Karpas-422 (cell line): ENCODE results near the gene PLA2G2C. TPM values are rescaled to one million over a fixed set of nuclear protein-coding genes. Genes with fewer than 3 reads are reported as not detected.
"Not testable (repeated sequence)": the region's sequence is repeated elsewhere in the genome, so short reads cannot be mapped to it uniquely, and the experiment has no call there.

Experiments
- DNase-seq: peaks from one replicate; pipeline ENCODE4 v3.0.0-alpha.2; 2015
- H2AFZ ChIP-seq: fragments of 200-600 bp; sonication (generic); 2 replicates; pipeline ENCODE4 v1.6.1; 2014; ENCODE audit warnings: antibody characterized with exemption, low read length, mixed read lengths
- H3K27ac ChIP-seq: fragments of 200-600 bp; sonication (generic); 2 replicates; pipeline ENCODE4 v1.5.1; 2014; ENCODE audit warnings: mild to moderate bottlenecking, low read length, moderate library complexity
- H3K27me3 ChIP-seq: fragments of 200-600 bp; sonication (generic); 2 replicates; pipeline ENCODE4 v1.6.1; 2014; ENCODE audit warnings: low read length, mixed read lengths
- H3K36me3 ChIP-seq: fragments of 200-600 bp; sonication (generic); 2 replicates; pipeline ENCODE4 v1.6.1; 2014; ENCODE audit warnings: low read length, mixed read lengths; ENCODE audit not compliant: insufficient read depth
- H3K4me1 ChIP-seq: fragments of 200-600 bp; sonication (generic); 2 replicates; pipeline ENCODE4 v1.6.1; 2014; ENCODE audit warnings: mild to moderate bottlenecking, low read length, mixed read lengths
- H3K4me2 ChIP-seq: fragments of 200-600 bp; sonication (generic); 2 replicates; pipeline ENCODE4 v1.6.1; 2014; ENCODE audit warnings: low read length, low read depth, mild to moderate bottlenecking; ENCODE audit not compliant: poor library complexity, severe bottlenecking
- H3K4me3 ChIP-seq: fragments of 200-600 bp; sonication (generic); 2 replicates; pipeline ENCODE4 v1.5.1; 2014; ENCODE audit warnings: mild to moderate bottlenecking, antibody characterized with exemption, low read length, mixed read lengths
- H3K79me2 ChIP-seq: fragments of 200-600 bp; sonication (generic); 2 replicates; pipeline ENCODE4 v1.6.1; 2014; ENCODE audit warnings: mild to moderate bottlenecking, low read length, mixed read lengths
- H3K9ac ChIP-seq: fragments of 200-600 bp; sonication (generic); 2 replicates; pipeline ENCODE4 v1.6.0; 2014; ENCODE audit warnings: low read length
- H3K9me2 ChIP-seq: fragments of 200-600 bp; sonication (generic), shearing (Covaris generic); replicated peaks from 2 replicates; pipeline ENCODE4 v1.6.0; 2014; ENCODE audit warnings: mild to moderate bottlenecking, low read length, moderate library complexity; ENCODE audit not compliant: insufficient read depth
- H3K9me3 ChIP-seq: fragments of 300-700, 200-600 bp; sonication (generic); 2 replicates; pipeline ENCODE4 v1.6.1; 2014; ENCODE audit warnings: low read length, mixed read lengths
- H4K20me1 ChIP-seq: fragments of 200-600 bp; sonication (generic); 2 replicates; pipeline ENCODE4 v1.6.1; 2014; ENCODE audit warnings: mild to moderate bottlenecking, antibody characterized with exemption, low read length, low read depth; ENCODE audit not compliant: insufficient read depth
- total RNA-seq: library from RNA; depleted of rRNA; stranded (reverse); fragments of >200 nt; shearing (Covaris generic); gene quantifications from 2 replicates; pipeline ENCODE4 v1.2.3, GENCODE V29; 2014; ENCODE audit warnings: low replicate concordance

The PLA2G2C gene
- total RNA-seq, 1 experiment from 2014 or later = not detected

GRCh38 chr1:20224546-20224945 lies 38.2 kb upstream of the PLA2G2C start:
- Histone ChIP-seq H3K27me3 (no peaks in the 10 kb centered on the region), H3K9me2 (no peaks in the 10 kb centered on the region), H3K4me1 (no peaks in the 10 kb centered on the region), H3K9me3 (no peaks in the 10 kb centered on the region), H3K4me2 (no peak overlapping the region), H3K9ac (no peak overlapping the region), H2AFZ (no peak overlapping the region), H3K4me3 (no peak overlapping the region), H3K79me2 (no peaks in the 10 kb centered on the region), H3K27ac (no peak overlapping the region), H4K20me1 (no peaks in the 10 kb centered on the region), H3K36me3 (no peaks in the 10 kb centered on the region)
- no peak for DNase-seq

GRCh38 chr1:20223551-20224419 lies 37.5 kb upstream of the PLA2G2C start:
- H3K36me3 ChIP-seq = no peaks in the 10 kb centered on the region
- H2AFZ ChIP-seq = no peak overlapping the region
- no peaks in the 10 kb centered on the region for H3K4me1 ChIP-seq
- no peaks in the 10 kb centered on the region for H3K9me3 ChIP-seq
- H3K9ac ChIP-seq = no peak overlapping the region
- H3K4me3 ChIP-seq = no peak overlapping the region
- no peaks in the 10 kb centered on the region for H4K20me1 ChIP-seq
- no peaks in the 10 kb centered on the region for H3K79me2 ChIP-seq
- no peaks in the 10 kb centered on the region for H3K9me2 ChIP-seq
- DNase-seq = no peak
- no peaks in the 10 kb centered on the region for H3K27me3 ChIP-seq
- H3K27ac ChIP-seq = no peak overlapping the region
- H3K4me2 ChIP-seq = no peak overlapping the region

GRCh38 chr1:20223106-20223505 lies 36.8 kb upstream of the PLA2G2C start:
- no peaks in the 10 kb centered on the region for H3K9me2 ChIP-seq
- no peak overlapping the region for H2AFZ ChIP-seq
- H3K79me2 ChIP-seq = no peaks in the 10 kb centered on the region
- H4K20me1 ChIP-seq = no peaks in the 10 kb centered on the region
- H3K4me1 ChIP-seq = no peaks in the 10 kb centered on the region
- no peak for DNase-seq
- no peak overlapping the region for H3K4me2 ChIP-seq
- no peaks in the 10 kb centered on the region for H3K9me3 ChIP-seq
- no peak overlapping the region for H3K27ac ChIP-seq
- no peaks in the 10 kb centered on the region for H3K27me3 ChIP-seq
- no peaks in the 10 kb centered on the region for H3K36me3 ChIP-seq
- H3K9ac ChIP-seq = no peak overlapping the region
- no peak overlapping the region for H3K4me3 ChIP-seq

GRCh38 chr1:20220036-20220435 lies 33.7 kb upstream of the PLA2G2C start:
- no peak overlapping the region for H3K27ac ChIP-seq
- H3K27me3 ChIP-seq = peaks cover 3% of the 10 kb centered on the region; the same call in 1 of the 2 replicates
- no peaks in the 10 kb centered on the region for H3K36me3 ChIP-seq
- H3K9ac ChIP-seq = no peak overlapping the region
- no peak overlapping the region for H3K4me3 ChIP-seq
- no peaks in the 10 kb centered on the region for H4K20me1 ChIP-seq
- H2AFZ ChIP-seq = no peak overlapping the region
- no peaks in the 10 kb centered on the region for H3K79me2 ChIP-seq
- no peaks in the 10 kb centered on the region for H3K4me1 ChIP-seq
- no peaks in the 10 kb centered on the region for H3K9me3 ChIP-seq
- no peaks in the 10 kb centered on the region for H3K9me2 ChIP-seq
- no peak for DNase-seq
- H3K4me2 ChIP-seq = no peak overlapping the region

- H3K4me1 ChIP-seq, H3K9me2 ChIP-seq, H3K9ac ChIP-seq, DNase-seq, H3K4me2 ChIP-seq, H3K9me3 ChIP-seq, H3K36me3 ChIP-seq, H3K4me3 ChIP-seq, H2AFZ ChIP-seq, H4K20me1 ChIP-seq, H3K27ac ChIP-seq, H3K27me3 ChIP-seq, H3K79me2 ChIP-seq: not testable (repeated sequence)
Measured at GRCh38 chr1:20219053-20219452, 32.7 kb upstream of the PLA2G2C start.

GRCh38 chr1:20216574-20216973 lies 30.3 kb upstream of the PLA2G2C start:
- Histone ChIP-seq H3K36me3 (no peaks in the 10 kb centered on the region), H3K9ac (no peak overlapping the region), H3K27me3 (peaks cover 3% of the 10 kb centered on the region; the same call in 1 of the 2 replicates), H3K4me3 (no peak overlapping the region), H3K27ac (no peak overlapping the region), H4K20me1 (no peaks in the 10 kb centered on the region), H3K9me2 (no peaks in the 10 kb centered on the region), H3K79me2 (no peaks in the 10 kb centered on the region), H3K4me2 (no peak overlapping the region), H2AFZ (no peak overlapping the region), H3K9me3 (no peaks in the 10 kb centered on the region), H3K4me1 (peaks cover 12% of the 10 kb centered on the region)
- peak; percentile 81 for DNase-seq

GRCh38 chr1:20215716-20216115 lies 29.4 kb upstream of the PLA2G2C start:
- H4K20me1 ChIP-seq = no peaks in the 10 kb centered on the region

GRCh38 chr1:20212685-20213331 lies 26.5 kb upstream of the PLA2G2C start:
- Histone ChIP-seq H3K9ac (0 out of 2 replicates have a peak overlapping the region, but pooled peaks have one; percentile 10), H2AFZ (no peak overlapping the region), H3K36me3 (no peaks in the 10 kb centered on the region), H3K9me3 (no peaks in the 10 kb centered on the region), H3K27ac (no peak overlapping the region), H3K4me2 (peak overlapping the region; percentile 63), H3K4me1 (peaks cover 12% of the 10 kb centered on the region), H3K4me3 (peak overlapping the region; percentile 22; the same call in 1 of the 2 replicates), H3K9me2 (no peaks in the 10 kb centered on the region), H3K27me3 (peaks cover 3% of the 10 kb centered on the region; the same call in 1 of the 2 replicates), H3K79me2 (no peaks in the 10 kb centered on the region), H4K20me1 (no peaks in the 10 kb centered on the region)
- DNase-seq = peak; percentile 91

More at GRCh38 chr1:20215716-20216115, 29.4 kb upstream of the PLA2G2C start:
- Histone ChIP-seq H3K79me2 (no peaks in the 10 kb centered on the region), H3K4me3 (no peak overlapping the region), H3K27me3 (peaks cover 3% of the 10 kb centered on the region; the same call in 1 of the 2 replicates), H3K27ac (no peak overlapping the region), H3K9me3 (no peaks in the 10 kb centered on the region), H3K4me2 (no peak overlapping the region), H3K4me1 (peaks cover 12% of the 10 kb centered on the region), H2AFZ (no peak overlapping the region), H3K36me3 (no peaks in the 10 kb centered on the region), H3K9ac (no peak overlapping the region), H3K9me2 (no peaks in the 10 kb centered on the region)
- DNase-seq = no peak
